Activated naive CD4-positive, alpha-beta T cell treated with anti-CD3 and anti-CD28 coated beads, Interleukin-2, amount 50 U/mL, for 16 hours (primary cell): ENCODE measurements around the gene ZNF655.

Experiments
- DNase-seq: peaks from one replicate; pipeline ENCODE4 v3.0.0-alpha.2; 2020

Gene ZNF655

DNA sequence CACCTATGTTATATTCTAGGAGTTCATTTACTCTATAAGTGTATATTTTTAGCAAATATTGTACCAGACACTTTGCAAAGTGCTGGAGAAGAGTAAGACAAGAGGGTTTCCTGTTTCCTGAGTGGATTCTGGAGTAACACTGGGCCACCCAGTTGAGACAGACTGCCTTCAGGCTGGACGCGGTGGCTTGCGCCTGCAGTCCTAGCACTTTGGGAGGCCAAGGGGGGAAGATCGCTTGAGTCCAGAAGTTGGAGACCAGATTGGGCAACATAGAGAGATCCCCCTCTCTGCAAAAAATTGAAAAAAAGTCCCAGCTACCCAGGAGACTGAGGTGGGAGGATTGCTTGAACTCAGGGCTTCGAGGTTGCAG lies 57.5 kb downstream of the ZNF655 start:
- no peak for DNase-seq

GRCh38 chr7:99616359-99617191 lies 58.1 kb downstream of the ZNF655 start, which contains the start of gene ZSCAN25:
Gene ZSCAN25 (plus strand): TSS chr7:99616946. CDS start chr7:99619607, 2,661 bp downstream.
- DNase-seq = peak; percentile 86

DNA sequence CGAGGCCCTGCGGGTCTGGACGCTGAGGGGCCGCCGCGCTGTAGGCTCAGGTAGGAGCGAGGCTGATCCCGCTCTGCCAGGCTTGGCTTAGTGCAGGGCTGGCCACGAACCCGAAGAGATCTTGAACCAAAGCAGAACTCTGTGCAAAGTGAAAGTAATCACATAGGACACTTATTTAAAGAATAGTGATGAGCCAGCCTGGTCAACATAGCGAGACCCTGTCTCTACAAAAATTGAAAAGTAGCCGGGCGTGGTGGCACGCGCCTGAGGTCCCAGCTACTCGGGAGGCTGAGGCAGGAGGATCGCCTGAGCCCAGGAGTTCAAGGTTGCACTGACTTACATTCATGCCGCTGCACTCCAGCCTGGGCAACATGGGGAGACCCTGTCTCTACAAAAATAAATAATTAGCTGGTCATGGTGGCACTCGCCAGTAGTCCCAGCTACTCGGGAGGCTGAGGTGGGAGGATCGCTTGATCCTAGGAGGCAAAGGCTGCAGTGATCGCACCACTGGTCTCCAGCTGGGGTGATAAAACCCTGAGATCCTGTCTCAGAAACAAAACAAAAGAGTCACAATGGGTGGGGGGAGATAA lies 58.8 kb downstream of the ZNF655 start:
- DNase-seq = no peak

- no peak for DNase-seq
Measured at GRCh38 chr7:99618726-99619125, 60.3 kb downstream of the ZNF655 start.

DNA sequence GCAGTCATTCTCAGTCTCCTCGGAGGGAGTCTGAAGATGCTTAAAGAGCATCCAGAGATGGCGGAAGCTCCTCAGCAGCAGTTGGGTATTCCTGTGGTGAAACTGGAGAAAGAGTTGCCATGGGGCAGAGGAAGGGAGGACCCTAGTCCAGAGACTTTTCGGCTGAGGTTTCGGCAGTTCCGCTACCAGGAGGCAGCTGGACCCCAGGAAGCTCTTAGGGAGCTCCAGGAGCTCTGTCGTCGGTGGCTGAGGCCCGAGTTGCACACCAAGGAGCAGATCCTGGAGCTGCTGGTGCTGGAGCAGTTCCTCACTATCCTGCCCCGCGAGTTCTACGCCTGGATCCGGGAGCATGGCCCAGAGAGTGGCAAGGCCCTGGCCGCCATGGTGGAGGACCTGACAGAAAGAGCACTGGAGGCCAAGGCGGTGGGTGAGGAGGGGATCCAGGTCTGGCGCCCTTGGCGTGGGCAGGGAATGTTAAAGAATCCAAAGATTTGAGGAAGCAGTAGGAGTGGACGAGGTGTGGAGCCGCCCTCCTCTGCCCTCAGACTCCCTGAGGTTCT lies 61.2 kb downstream of the ZNF655 start:
- DNase-seq = no peak

- no peak for DNase-seq
Measured at GRCh38 chr7:99621271-99621670, 62.8 kb downstream of the ZNF655 start.

DNA sequence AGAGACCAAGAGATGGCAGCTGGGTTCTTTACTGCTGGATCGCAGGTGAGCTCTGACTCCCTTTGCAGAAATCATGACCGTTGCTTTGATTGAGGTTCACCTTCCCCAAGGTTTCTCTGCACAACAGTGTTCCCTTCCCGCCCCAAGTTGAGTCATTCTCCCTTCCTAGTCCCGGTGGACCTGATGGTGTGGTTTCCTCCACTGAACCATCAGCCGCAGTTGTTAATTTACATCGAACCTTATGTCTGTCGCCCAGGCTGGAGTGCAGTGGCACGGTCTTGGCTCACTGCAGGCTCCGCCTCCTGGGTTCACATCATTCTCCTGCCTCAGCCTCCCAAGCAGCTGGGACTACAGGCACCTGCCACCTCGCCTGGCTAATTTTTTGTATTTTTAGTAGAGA lies 64.2 kb downstream of the ZNF655 start:
- DNase-seq = no peak

DNA sequence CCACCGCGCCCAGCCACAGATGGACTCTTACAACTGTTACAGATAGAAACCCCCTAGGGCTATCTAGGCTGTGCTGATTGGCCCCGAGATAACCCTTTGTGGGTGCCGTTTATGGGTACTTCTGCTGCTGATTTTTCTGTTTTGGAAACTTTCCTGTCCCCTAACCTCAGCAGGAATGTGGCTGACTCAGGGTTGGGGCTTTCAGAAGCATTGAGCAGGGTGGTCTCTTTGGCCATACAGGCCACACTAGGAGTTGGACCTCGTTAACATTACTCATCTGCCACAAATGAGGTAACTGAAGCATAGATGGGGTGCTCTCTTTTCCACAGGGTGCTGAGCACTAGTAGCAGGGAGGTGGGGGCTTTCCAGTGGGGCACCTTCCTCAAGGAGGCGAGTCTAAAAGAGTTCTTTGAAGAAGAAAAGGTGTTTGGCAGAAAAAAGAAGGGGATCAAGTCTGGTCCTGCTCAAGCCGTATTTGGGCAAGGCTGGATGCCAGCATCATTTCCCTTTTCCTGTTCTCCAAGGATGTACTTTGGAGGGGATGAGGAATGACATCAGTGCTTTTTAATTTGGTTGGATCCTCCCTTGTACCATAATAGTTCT lies 64.8 kb downstream of the ZNF655 start:
- DNase-seq = no peak

DNA sequence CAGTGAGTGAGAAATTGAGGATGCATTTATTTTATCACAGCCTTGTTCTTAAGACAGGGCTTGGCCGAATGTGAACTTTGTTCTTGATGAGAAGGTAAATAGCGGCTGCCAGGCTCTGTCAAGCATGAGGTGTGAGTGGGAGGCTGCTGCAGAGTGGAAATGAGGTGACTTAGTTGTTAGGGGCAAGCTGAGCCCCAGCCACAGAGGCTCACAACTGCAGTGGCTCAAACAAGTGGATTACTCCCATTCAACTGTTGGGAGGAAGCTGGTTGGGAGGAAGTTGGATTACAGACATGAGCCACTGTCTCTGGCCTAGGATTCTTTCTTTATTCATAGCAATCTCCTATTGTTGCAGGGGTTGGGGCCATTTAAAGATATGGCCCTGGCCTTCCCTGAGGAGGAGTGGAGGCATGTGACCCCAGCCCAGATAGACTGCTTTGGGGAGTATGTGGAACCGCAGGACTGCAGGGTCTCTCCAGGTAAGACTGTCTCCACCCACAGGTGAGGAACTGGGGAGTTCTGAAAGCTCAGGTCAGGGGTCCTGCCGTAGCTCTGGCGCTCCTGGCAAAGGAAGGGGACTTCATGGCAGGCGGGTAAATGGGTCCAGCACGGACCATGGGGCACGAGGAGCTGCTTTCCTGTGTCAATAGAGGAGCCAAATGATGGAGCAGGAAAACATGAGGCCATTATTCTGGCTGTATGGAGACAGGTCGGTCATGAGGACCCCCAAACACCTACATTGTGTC lies 65.4 kb downstream of the ZNF655 start:
- DNase-seq = peak; percentile 30

- peak; percentile 56 for DNase-seq
Measured at GRCh38 chr7:99624484-99624883, 66.0 kb downstream of the ZNF655 start.

DNA sequence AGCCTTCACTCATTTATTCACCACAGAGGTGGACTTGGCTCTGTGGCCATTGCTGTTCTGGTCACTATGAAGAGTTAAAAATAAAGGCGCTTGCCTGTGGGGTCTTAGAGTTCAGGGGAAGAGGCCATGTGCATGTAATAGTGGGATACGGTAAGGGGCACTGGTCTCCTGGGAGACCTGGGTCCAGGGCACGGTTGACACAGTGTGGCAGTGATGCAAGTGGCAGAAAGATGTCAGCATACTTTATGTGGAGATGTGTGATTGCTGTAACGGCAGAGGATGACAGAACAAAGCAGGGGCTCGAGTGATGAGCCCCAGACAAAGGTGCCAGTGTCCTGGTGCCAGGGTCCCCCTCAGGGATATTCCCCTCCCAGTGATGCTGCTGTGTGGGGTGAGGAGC lies 66.9 kb downstream of the ZNF655 start:
- DNase-seq = no peak

- DNase-seq = no peak
Measured at GRCh38 chr7:99625961-99626360, 67.5 kb downstream of the ZNF655 start.
